PC-3 (cell line): Measurements from ENCODE around the gene TBL3. TPM values are rescaled to one million over a fixed set of nuclear protein-coding genes. Genes with fewer than 3 reads are reported as not detected.

ENCODE experiments used
- ATAC-seq: fragments of 200-7000 bp; cut with Tn5 transposase; 2 replicates; pipeline ENCODE4 v1.9.1; 2020; ENCODE audit warnings: mild to moderate bottlenecking, moderate library complexity
- BruUV-seq: library from RNA; stranded (reverse); fragments of 400-500 nt; replicated peaks from 2 replicates; lab custom pipeline; 2021; lab: Mats Ljungman, UMichigan
- CTCF ChIA-PET: fragments of 300-600 bp; sonication (Branson Sonifier 250); formaldehyde crosslinking; loops from one replicate; lab custom pipeline; 2022; ENCODE audit warnings: antibody characterized with exemption; lab: Charles Lee
- POLR2A ChIA-PET: fragments of 300-600 bp; sonication (Branson Sonifier 250); formaldehyde crosslinking; loops from one replicate; lab custom pipeline; 2022; ENCODE audit warnings: antibody characterized with exemption; ENCODE audit not compliant: unreplicated experiment; lab: Charles Lee
- DNase-seq: peaks from one replicate; pipeline ENCODE4 v3.0.0-alpha.2; 2015
- H2AFZ ChIP-seq: fragments of 300-600 bp; sonication (generic); 2 replicates; pipeline ENCODE4 v1.6.0; 2016; ENCODE audit warnings: antibody characterized with exemption, low read length
- H3F3A ChIP-seq: fragments of 300-600 bp; sonication (generic); one replicate; pipeline ENCODE4 v1.6.0; 2017; ENCODE audit warnings: antibody characterized with exemption, low read length, control low read depth, mild to moderate bottlenecking; ENCODE audit not compliant: unreplicated experiment
- H3K27ac ChIP-seq: fragments of 300-600 bp; sonication (generic); 2 replicates; pipeline ENCODE4 v1.5.1; 2016; ENCODE audit warnings: mild to moderate bottlenecking, low read length
- H3K27me3 ChIP-seq: fragments of 300-600 bp; sonication (generic); 2 replicates; pipeline ENCODE4 v1.6.1; 2016; ENCODE audit warnings: low read length, mixed read lengths
- H3K36me3 ChIP-seq: fragments of 300-600 bp; sonication (generic); 2 replicates; pipeline ENCODE4 v1.6.1; 2016; ENCODE audit warnings: low read depth, mixed run types, low read length, mixed read lengths
- H3K4me1 ChIP-seq: fragments of 300-600 bp; sonication (generic); 2 replicates; pipeline ENCODE4 v1.5.1; 2016; ENCODE audit warnings: low read length; ENCODE audit not compliant: insufficient read depth
- H3K4me2 ChIP-seq: fragments of 300-600 bp; sonication (generic); 2 replicates; pipeline ENCODE4 v1.6.0; 2016; ENCODE audit warnings: low read length
- H3K4me3 ChIP-seq: fragments of 300-600 bp; sonication (generic); 2 replicates; pipeline ENCODE4 v1.5.1; 2016; ENCODE audit warnings: mild to moderate bottlenecking, low read length, mixed read lengths
- H3K79me2 ChIP-seq: fragments of 300-600 bp; sonication (generic); 2 replicates; pipeline ENCODE4 v1.6.1; 2017; ENCODE audit warnings: low read length, mixed read lengths
- H3K9ac ChIP-seq: fragments of 300-600 bp; sonication (generic); 2 replicates; pipeline ENCODE4 v1.6.0; 2016; ENCODE audit warnings: mild to moderate bottlenecking, low read length
- H3K9me2 ChIP-seq: fragments of 300-600 bp; sonication (generic); replicated peaks from 2 replicates; pipeline ENCODE4 v1.6.1; 2016; ENCODE audit warnings: mixed run types, low read length, mixed read lengths
- H3K9me3 ChIP-seq: fragments of 300-600 bp; sonication (generic); 2 replicates; pipeline ENCODE4 v1.6.1; 2016; ENCODE audit warnings: low read length, mixed read lengths
- H4K20me1 ChIP-seq: fragments of 300-600 bp; sonication (generic); 2 replicates; pipeline ENCODE4 v1.6.1; 2016; ENCODE audit warnings: low read length, mixed read lengths
- CTCF ChIP-seq: fragments of 300-600 bp; sonication (generic); conservative IDR thresholded peaks from 2 replicates; pipeline ENCODE4 v1.5.1; 2017; ENCODE audit warnings: antibody characterized with exemption, low read depth, mild to moderate bottlenecking, low read length
- EZH2 ChIP-seq: fragments of 300-600 bp; sonication (generic); IDR thresholded peaks from one replicate; pipeline ENCODE4 v1.6.1; 2017; ENCODE audit warnings: antibody characterized with exemption, mild to moderate bottlenecking, low read length; ENCODE audit not compliant: unreplicated experiment
- EZH2phosphoT487 ChIP-seq: fragments of 300-600 bp; sonication (generic); IDR thresholded peaks from 2 replicates; pipeline ENCODE4 v1.6.1; 2018; ENCODE audit warnings: mild to moderate bottlenecking, antibody characterized with exemption, low read length, borderline replicate concordance
- intact Hi-C: fragments of 100-400 bp; cut with micrococcal nuclease; formaldehyde crosslinking; loops from 2 replicates; pipeline ENCODE4 v1.9.0; 2023
- total RNA-seq: library from RNA; depleted of rRNA; stranded (reverse); fragments of >200 nt; gene quantifications from 2 replicates; pipeline ENCODE4 v1.2.3, GENCODE V29; 2014

The TBL3 gene
- total RNA-seq, 1 experiment from 2014 or later: 71.5 TPM

- BruUV-seq: no TSS peak
Observed at GRCh38 chr16:1998852-1999801, 27.3 kb downstream of the TBL3 start.

GRCh38 chr16:1999866-2000514 is 28.1 kb downstream of the TBL3 start:
- intact Hi-C loops: no loop called here
- H3K9me3 ChIP-seq: no peaks in the 10 kb centered on the region
- H3K4me2 ChIP-seq: no peak overlapping the region
- DNase-seq (no peak), ATAC-seq (no peak)
- 0 out of 2 replicates have a peak, but pooled peaks cover under 1% of the 10 kb centered on the region for H3K4me1 ChIP-seq
- H3K36me3 ChIP-seq: peaks cover 3% of the 10 kb centered on the region; the same call in 1 of the 2 replicates
- no peaks in the 10 kb centered on the region for H3K27me3 ChIP-seq
- H3K79me2 ChIP-seq: peaks cover 19% of the 10 kb centered on the region
- peaks cover 11% of the 10 kb centered on the region; the same call in 1 of the 2 replicates for H4K20me1 ChIP-seq
- no peak overlapping the region for H2AFZ ChIP-seq
- CTCF ChIA-PET: no interaction called here
- no peak overlapping the region for H3K4me3 ChIP-seq
- H3F3A ChIP-seq: no peaks in the 10 kb centered on the region
- POLR2A ChIA-PET: no interaction called here
- H3K9ac ChIP-seq: no peak overlapping the region
- H3K9me2 ChIP-seq: no peaks in the 10 kb centered on the region
- no TSS peak for BruUV-seq
- H3K27ac ChIP-seq: no peak overlapping the region
- TF ChIP-seq CTCF: no peak
- no peak for TF ChIP-seq EZH2phosphoT487
- TF ChIP-seq EZH2: no peak

More at GRCh38 chr16:1998852-1999801, 27.3 kb downstream of the TBL3 start:
- DNase-seq: no peak
- H3K4me3 ChIP-seq: no peak overlapping the region
- ChIA-PET POLR2A (no interaction called here), CTCF (no interaction called here)
- no peak overlapping the region for H3K4me2 ChIP-seq
- no peak overlapping the region for H3K27ac ChIP-seq
- no peak overlapping the region for H2AFZ ChIP-seq
- H3K9ac ChIP-seq: no peak overlapping the region
- no peaks in the 10 kb centered on the region; the same call in 1 of the 2 replicates for H3K4me1 ChIP-seq
- H3K27me3 ChIP-seq: no peaks in the 10 kb centered on the region
- H3F3A ChIP-seq: no peaks in the 10 kb centered on the region
- no peak for ATAC-seq
- TF ChIP-seq EZH2phosphoT487 (no peak), EZH2 (no peak)
- H4K20me1 ChIP-seq: peaks cover 8% of the 10 kb centered on the region; the same call in 1 of the 2 replicates
- H3K9me3 ChIP-seq: no peaks in the 10 kb centered on the region
- no peaks in the 10 kb centered on the region for H3K9me2 ChIP-seq
- H3K36me3 ChIP-seq: peaks cover 3% of the 10 kb centered on the region; the same call in 1 of the 2 replicates
- H3K79me2 ChIP-seq: peaks cover 11% of the 10 kb centered on the region
- intact Hi-C loops: no loop called here

GRCh38 chr16:2001035-2001434 is 29.2 kb downstream of the TBL3 start:
- no peak overlapping the region for H2AFZ ChIP-seq
- intact Hi-C loops: no loop called here

More at GRCh38 chr16:2001035-2001434, 29.2 kb downstream of the TBL3 start:
- no peaks in the 10 kb centered on the region for H3K9me2 ChIP-seq
- H3K36me3 ChIP-seq: peaks cover 4% of the 10 kb centered on the region; the same call in 1 of the 2 replicates
- no peak for DNase-seq
- no TSS peak for BruUV-seq
- no peak overlapping the region for H3K9ac ChIP-seq
- POLR2A ChIA-PET: no interaction called here
- H3K4me3 ChIP-seq: no peak overlapping the region
- H3K4me1 ChIP-seq: 0 out of 2 replicates have a peak, but pooled peaks cover 2% of the 10 kb centered on the region
- H3F3A ChIP-seq: no peaks in the 10 kb centered on the region
- TF ChIP-seq EZH2phosphoT487: no peak
- no peak for TF ChIP-seq EZH2
- TF ChIP-seq CTCF: no peak
- CTCF ChIA-PET: no interaction called here
- no peaks in the 10 kb centered on the region for H3K9me3 ChIP-seq
- no peak overlapping the region for H3K27ac ChIP-seq
- H3K27me3 ChIP-seq: no peaks in the 10 kb centered on the region
- no peak overlapping the region for H3K4me2 ChIP-seq
- H3K79me2 ChIP-seq: peaks cover 30% of the 10 kb centered on the region
- no peak for ATAC-seq
- peaks cover 15% of the 10 kb centered on the region; the same call in 1 of the 2 replicates for H4K20me1 ChIP-seq
